ENCODE results near the gene ORM2. TPM values are rescaled to one million over a fixed set of nuclear protein-coding genes. Genes with fewer than 3 reads are reported as not detected.

ORM2 gene
- total and polyA plus RNA-seq, 2 of the 13 experiments (the other 11 are each of a cell fraction or from before 2014, with no cell fraction given): 565 to 824 TPM

GRCh38 chr9:114319147-114319546 is 10.5 kb upstream of the ORM2 start:
- Histone ChIP-seq H3K9ac (ENCODE audit: insufficient read depth, low read depth, low read length) (no peak overlapping the region), H3K9me3 (ENCODE audit: low read length) (no peaks in the 10 kb centered on the region), H3K79me2 (ENCODE audit: insufficient read depth, low read length) (peaks cover 7% of the 10 kb centered on the region), H2AFZ (ENCODE audit: low read length) (no peak overlapping the region), H3K36me3 (replicated peaks in 1 of 2; ENCODE audit: control insufficient read depth in 1 of 2, insufficient read depth in 2 of 2, low read length in 2 of 2) (no peaks in the 10 kb centered on the region), H3K4me3 (replicated peaks in 1 of 3; ENCODE audit: insufficient read depth in 1 of 3, low read depth in 2 of 3, low read length in 3 of 3) (no peak overlapping the region), H3K4me2 (ENCODE audit: low read depth, low read length) (no peak overlapping the region), H3K27me3 (ENCODE audit: control insufficient read depth in 1 of 2, insufficient read depth in 2 of 2, low read length in 2 of 2) (no peaks in the 10 kb centered on the region), H3K4me1 (ENCODE audit: insufficient read depth, low read length) (peaks cover 30% of the 10 kb centered on the region), H4K20me1 (ENCODE audit: insufficient read depth, low read length) (no peaks in the 10 kb centered on the region), H3K27ac (ENCODE audit: extremely low read length, insufficient read depth, low read length) (no peak overlapping the region)
- ATAC-seq: no peak
- 91% methylated on average over 3 of the region's 3 CpGs for WGBS (ENCODE audit: low lambda C conversion rate)
- FAIRE-seq: no peak
- ChIA-PET POLR2A (no interaction called here), CTCF (ENCODE audit: low intra/inter-chr PET ratio, low total read pairs) (no interaction called here)
- BruUV-seq (replicated peaks): no TSS peak
- TF ChIP-seq REXO4 (CRISPR knock-in tag; IDR thresholded peaks at IDR 0.05; ENCODE audit: borderline replicate concordance) (no peak), E2F2 (CRISPR knock-in tag; IDR thresholded peaks at IDR 0.05; ENCODE audit: borderline replicate concordance) (no peak), ZNF616 (CRISPR knock-in tag; IDR thresholded peaks at IDR 0.05; ENCODE audit: low read depth) (no peak), MYPOP (CRISPR knock-in tag; IDR thresholded peaks at IDR 0.05) (no peak), ATRX (CRISPR knock-in tag; IDR thresholded peaks at IDR 0.05; ENCODE audit: borderline replicate concordance) (no peak), NR2C2 (CRISPR knock-in tag; IDR thresholded peaks at IDR 0.05; ENCODE audit: borderline replicate concordance) (no peak), PCBP2 (optimal IDR thresholded peaks at IDR 0.05; ENCODE audit: low read depth, low read length, poor library complexity, severe bottlenecking) (no peak), ARID5B (CRISPR knock-in tag; IDR thresholded peaks at IDR 0.05) (no peak)
- in situ Hi-C loops (cut with HindIII; ENCODE audit: extremely low pct_ligation_motif_present, low pct_unique_long_range_greater_than_20kb) (no loop called here), intact Hi-C loops (cut with micrococcal nuclease; ENCODE audit: unreplicated experiment) (no loop called here)
- DNase-seq (ENCODE audit: low spot score): no peak

Data from HepG2 (cell line).